Germinal center (tissue), 1 donor: Measurements from ENCODE around the gene PREP.
"Not testable (repeated sequence)": the region's sequence is repeated elsewhere in the genome, so short reads cannot be mapped to it uniquely, and the experiment has no call there.

Experiments
- DNase-seq: peaks from one replicate; pipeline ENCODE4 v3.0.0; 2012; ENCODE audit warnings: mixed read lengths, low spot score

PREP gene

GRCh38 chr6:105344881-105345370 lies 58.0 kb downstream of the PREP start:
- DNase-seq: no peak

DNA sequence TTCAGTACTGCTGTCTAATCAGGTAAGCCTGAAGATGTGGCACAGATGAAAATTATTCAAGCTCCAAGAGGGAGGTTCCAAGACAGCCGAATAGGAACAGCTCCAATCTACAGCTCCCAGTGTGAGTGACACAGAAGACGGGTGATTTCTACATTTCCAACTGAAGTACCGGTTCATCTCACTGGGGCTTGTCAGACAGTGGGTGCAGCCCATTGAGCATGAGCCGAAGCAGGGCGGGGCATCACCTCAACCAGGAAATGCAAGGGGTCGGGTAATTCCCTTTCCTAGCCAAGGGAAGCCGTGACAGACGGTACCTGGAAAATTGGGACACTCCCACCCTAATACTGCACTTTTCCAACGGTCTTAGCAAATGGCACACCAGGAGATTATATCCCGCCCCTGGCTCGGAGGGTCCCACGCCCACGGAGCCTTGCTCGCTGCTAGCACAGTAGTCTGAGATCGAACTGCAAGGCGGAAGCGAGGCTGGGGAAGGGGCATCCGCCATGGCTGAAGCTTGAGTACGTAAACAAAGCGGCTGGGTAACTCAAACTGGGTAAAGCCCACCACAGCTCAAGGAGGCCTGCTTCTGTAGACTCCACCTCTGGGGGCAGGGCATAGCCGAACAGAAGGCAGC lies 64.4 kb downstream of the PREP start:
- not testable (repeated sequence) for DNase-seq

DNA sequence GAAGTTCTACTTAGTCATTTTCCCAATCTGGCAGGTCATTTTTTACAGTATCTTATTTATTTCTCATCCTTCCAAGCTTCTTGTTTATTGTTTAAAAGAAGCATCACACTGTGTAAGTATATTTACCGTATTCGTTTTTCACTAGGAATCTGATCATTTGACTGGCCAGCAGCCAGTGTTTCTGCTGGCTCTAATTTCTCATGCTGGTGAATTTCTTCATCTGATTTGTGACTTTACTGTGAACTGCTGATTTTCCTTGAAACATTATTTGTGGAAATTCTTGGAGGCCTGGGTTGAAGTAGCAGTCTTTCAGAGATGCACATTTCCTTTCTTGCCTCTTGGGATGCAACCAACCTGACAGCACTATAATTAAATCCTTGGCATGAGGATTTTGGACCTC lies 65.9 kb downstream of the PREP start:
- no peak for DNase-seq

DNA sequence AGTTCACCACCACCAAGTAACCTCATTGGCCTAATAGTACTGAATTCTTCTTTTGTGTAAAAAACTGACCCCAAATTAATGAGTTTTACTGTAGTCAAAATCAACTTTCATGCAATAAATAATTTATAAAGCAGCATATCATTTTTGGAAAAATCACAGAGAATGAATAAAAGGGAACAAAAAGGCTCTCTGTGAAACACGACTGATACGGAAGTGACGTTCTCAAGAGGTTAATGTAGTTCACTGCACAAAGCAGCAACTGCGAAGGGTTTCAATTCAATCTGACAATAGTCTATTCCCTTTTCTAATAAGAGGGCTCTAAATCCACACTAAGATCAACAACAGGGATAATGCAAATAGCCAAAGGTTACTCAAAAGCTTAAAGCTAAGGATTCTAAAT lies 70.3 kb downstream of the PREP start:
- no peak for DNase-seq

- DNase-seq: no peak
These were observed 71.0 kb downstream of the PREP start for GRCh38 chr6:105331927-105332326.

DNA sequence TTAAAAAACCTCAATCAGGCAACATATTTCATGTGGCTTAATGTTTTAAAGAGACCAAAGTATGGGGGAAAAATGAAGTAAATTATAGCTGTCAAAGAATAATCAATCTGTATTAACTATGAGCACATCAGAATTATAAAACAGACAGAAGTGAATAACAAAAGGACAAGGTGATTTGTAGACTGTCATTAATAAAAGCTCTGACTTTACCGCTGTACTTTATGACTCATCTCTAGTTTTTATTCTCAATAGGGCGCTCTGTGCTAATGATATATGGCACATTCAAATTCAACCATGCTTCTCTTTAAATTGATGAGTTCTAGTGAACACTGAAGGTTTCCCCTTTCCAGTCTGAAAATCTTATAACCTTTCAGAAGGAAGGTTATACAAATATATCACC lies 72.0 kb downstream of the PREP start:
- DNase-seq: no peak

- no peak for DNase-seq
These were observed 72.5 kb downstream of the PREP start for GRCh38 chr6:105330364-105330763.

- no peak for DNase-seq
These were observed 75.8 kb downstream of the PREP start for GRCh38 chr6:105326833-105327770.

DNA sequence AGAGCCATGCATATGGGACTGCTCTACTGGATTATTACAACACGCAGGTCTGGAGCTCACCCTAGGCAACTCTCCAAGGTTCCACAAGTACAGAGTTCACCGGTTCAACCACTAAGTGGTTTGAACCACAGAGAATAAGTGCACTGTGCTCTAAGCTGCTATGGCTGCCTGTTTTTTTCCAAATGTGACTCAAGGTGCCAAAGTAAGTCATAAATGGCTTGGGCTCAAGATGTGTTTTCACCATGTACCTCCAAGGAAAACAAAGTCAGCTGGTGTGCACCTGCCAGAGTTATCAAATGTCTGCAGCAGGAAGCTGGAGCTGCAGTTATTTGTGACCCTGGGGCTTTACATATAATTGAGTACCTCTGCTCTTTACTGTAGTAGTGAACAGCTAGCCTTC lies 76.7 kb downstream of the PREP start:
- DNase-seq: no peak

GRCh38 chr6:105324386-105324950 lies 78.4 kb downstream of the PREP start:
- no peak for DNase-seq

- no peak for DNase-seq
These were observed 80.2 kb downstream of the PREP start for GRCh38 chr6:105322499-105323225.

GRCh38 chr6:105321728-105322127 lies 81.2 kb downstream of the PREP start:
- no peak for DNase-seq

DNA sequence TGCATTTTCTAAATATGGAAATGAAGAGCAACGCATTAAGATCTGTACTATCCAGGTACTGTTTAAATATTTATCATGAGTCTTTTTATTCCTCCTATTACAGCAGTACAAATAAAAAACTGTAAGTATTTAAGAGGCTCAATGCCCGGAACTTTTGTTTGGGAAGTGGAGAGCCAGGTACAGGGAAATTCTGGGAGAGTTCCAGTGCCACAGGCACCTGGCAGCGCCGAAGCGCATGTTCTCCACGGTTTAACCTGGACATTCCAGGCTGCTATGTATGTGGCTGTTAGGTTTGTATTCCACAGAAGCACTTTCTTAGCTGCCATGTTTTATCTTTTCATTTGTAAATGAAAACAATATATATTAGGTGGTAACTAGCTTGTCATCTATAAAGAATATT lies 81.7 kb downstream of the PREP start:
- DNase-seq: no peak

DNA sequence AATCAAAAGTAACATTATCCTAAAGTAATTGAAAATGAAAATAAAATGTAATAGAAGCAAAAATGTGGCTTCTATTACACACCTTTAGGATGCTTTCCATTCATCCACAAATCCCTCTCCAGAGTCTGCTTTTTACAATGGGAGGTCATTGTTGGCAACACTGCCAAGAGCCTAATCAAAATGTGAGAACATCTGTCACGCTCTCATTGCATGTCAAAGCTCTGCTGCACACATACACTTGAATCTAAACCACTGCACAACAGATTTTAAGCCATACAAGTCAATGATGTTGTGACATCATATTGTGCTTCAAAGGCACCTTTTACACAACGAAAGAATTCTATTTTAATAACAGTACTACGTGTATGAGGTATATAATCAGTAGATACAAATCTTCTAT lies 82.1 kb downstream of the PREP start:
- no peak for DNase-seq

DNA sequence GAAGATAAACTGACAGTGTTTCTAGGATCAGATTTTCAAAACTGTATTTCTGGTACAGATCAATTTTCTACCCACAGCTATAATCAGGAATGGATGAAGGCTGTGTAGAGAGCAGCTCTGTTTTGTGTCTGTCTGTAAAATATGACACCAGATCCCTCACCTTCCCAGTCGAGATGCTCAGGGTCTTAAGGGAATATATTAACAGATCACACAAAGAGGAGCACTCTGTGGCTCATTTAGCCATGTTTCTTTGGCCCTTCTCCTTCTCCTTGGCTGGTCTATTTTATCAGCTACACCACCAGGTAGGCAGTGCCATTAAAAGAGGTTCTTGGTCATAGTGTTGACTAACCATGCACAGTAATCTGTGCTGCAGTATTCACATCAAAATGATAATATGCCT lies 82.6 kb downstream of the PREP start:
- no peak for DNase-seq

- no peak for DNase-seq
These were observed 83.6 kb downstream of the PREP start for GRCh38 chr6:105319331-105319730.

DNA sequence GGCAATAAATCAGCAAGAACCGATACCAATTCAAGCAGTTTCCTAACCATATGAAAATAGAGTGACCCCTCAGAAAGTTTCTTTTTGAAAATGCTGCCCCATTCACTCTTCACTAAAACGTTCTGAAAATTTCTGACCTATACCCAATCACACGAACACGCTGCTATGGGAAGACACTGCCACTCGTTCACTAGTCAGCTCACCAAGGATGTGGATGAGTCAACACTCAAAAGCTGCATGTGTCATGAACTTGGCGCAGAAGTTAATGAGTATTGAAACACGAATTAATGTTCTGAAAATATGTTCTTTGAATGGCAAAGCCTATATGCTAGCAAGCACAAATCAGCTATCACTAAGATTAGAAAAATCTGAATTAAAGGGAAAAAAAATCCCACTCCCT lies 84.2 kb downstream of the PREP start:
- no peak for DNase-seq

DNA sequence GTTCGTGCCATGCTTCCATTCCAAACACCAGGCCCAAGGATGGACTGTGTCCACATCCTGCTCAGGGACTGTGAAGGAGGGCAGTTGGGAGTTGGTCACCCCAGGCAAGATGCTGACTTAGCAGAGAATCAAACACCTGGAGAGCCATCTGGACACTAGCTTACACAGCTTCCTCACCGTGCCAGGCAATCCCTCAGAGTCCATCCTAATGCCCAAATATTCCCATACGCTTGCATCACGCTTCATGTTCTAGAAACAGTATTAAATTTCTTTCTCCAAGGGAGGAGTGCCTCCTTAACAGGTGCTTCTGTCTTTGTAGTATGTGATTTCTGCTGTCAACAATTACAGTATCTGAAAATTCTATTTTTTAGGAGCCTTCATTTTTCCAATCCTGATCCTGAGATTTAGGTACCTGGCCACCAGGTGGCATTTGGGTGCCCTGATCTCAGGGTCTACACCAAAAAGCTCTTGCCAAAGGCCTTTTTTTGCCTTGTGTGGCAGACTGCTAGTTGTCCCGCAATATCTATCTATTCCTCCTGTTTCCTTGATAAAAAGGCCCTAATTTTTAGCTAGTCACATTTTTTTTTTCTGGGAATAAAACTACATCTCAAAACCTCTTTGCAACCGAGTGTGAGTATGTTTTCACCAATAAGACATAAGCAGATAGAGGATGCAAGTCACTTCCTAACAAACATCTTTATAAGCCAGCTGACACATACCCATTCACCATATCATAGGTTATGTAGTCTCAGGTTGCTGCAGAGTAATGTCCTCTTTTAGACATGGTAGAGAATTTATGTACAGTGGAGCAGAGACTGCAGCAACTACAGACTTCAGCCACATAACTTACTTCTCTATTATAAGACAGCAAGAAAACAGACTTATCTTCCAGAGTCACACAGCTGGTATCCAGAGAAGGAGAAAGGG lies 85.0 kb downstream of the PREP start:
- DNase-seq: no peak

DNA sequence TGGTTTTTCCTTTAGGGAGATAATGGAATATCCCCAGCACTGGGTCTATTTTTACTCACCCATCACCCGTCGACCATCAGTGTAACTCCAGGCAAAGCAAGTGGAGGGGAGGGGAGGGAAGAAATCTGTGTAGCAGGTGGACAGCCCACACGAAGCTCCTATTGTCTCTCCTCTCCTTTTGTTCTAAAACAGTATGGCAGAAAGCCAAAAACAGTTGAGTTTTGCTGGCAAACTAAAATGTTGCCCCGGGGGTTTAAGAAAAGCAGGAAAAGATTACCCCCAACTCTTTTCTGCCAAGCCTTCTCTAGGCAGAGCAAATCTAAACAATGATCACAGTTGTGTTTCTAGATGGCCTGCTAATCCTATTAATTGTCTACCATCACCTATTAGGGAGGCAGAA lies 89.7 kb downstream of the PREP start:
- DNase-seq: no peak

DNA sequence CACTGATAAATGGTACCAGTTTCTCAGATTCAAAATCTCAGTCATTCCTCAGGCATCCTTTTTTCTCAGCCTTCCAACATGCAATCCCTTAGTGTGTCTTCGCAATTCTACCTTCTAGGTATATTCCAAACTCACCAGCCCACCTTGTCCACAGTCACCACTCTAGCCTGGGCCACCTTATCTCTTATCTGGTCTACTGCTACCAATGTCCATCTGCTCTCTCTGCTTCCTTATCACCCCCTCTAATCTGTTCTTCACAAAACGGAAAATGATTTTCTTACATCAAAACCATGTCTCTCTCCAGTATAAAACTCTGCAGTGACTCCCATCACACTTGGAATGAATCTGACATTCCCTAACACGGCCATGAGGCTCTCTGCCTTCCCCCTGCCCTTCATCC lies 91.9 kb downstream of the PREP start:
- DNase-seq: no peak

- no peak for DNase-seq
These were observed 92.5 kb downstream of the PREP start for GRCh38 chr6:105310371-105310770.
